ENCODE data around the gene BMERB1.
A peak's percentile ranks its signal among the peaks of the same experiment; 100 is the strongest.
"Not testable (repeated sequence)": the region's sequence is repeated elsewhere in the genome, so short reads cannot be mapped to it uniquely, and the experiment has no call there.

The BMERB1 gene

GRCh38 chr16:15542734-15543347 lies 108.5 kb downstream of the BMERB1 start:
- H3K27ac ChIP-seq, result no peak overlapping the region
- ChIA-PET CTCF (no interaction called here), POLR2A (ENCODE audit: low non-redundant PET) (no interaction called here)
- DNase-seq (ENCODE audit: low spot score), result no peak
- no peak for TF ChIP-seq CTCF (conservative IDR thresholded peaks at IDR 0.05; ENCODE audit: low read depth)

GRCh38 chr16:15544405-15544804 lies 110.0 kb downstream of the BMERB1 start:
- H3K27ac ChIP-seq, result no peak overlapping the region
- no peak for TF ChIP-seq CTCF (conservative IDR thresholded peaks at IDR 0.05; ENCODE audit: low read depth)
- POLR2A ChIA-PET (ENCODE audit: low non-redundant PET), result no interaction called here
- DNase-seq (ENCODE audit: low spot score), result no peak
- CTCF ChIA-PET, result no interaction called here

GRCh38 chr16:15545544-15545943 lies 111.2 kb downstream of the BMERB1 start:
- POLR2A ChIA-PET (ENCODE audit: low non-redundant PET), result no interaction called here

GRCh38 chr16:15547072-15547767 lies 112.8 kb downstream of the BMERB1 start:
- DNase-seq (ENCODE audit: low spot score); POLR2A ChIA-PET (ENCODE audit: low non-redundant PET): not testable (repeated sequence)
- CTCF ChIA-PET, result interaction anchor here (0.7 kb wide), 1 partner anchor 119 kb away, joined by 5 read pairs; no protein-coding TSS in a partner anchor
- peak overlapping the region; percentile 50 for H3K27ac ChIP-seq

More at GRCh38 chr16:15545544-15545943, 111.2 kb downstream of the BMERB1 start:
- CTCF ChIA-PET, result no interaction called here
- H3K27ac ChIP-seq, result no peak overlapping the region
- no peak for DNase-seq (ENCODE audit: low spot score)
- TF ChIP-seq CTCF (conservative IDR thresholded peaks at IDR 0.05; ENCODE audit: low read depth), result no peak

GRCh38 chr16:15547768-15548096 lies 113.3 kb downstream of the BMERB1 start:
- no peak for DNase-seq (ENCODE audit: low spot score)
- CTCF ChIA-PET, result interaction anchor here (0.7 kb wide), 1 partner anchor 120 kb away, joined by 5 read pairs; no protein-coding TSS in a partner anchor
- TF ChIP-seq CTCF (conservative IDR thresholded peaks at IDR 0.05; ENCODE audit: low read depth), result no peak
- POLR2A ChIA-PET (ENCODE audit: low non-redundant PET), result no interaction called here
- H3K27ac ChIP-seq, result no peak overlapping the region; the same call in 1 of the 2 replicates

- no peak overlapping the region for H3K27ac ChIP-seq
- no peak for TF ChIP-seq CTCF (conservative IDR thresholded peaks at IDR 0.05; ENCODE audit: low read depth)
Observed at GRCh38 chr16:15548482-15548891, 114.1 kb downstream of the BMERB1 start.

GRCh38 chr16:15552507-15552906 lies 118.1 kb downstream of the BMERB1 start:
- no peak for TF ChIP-seq CTCF (conservative IDR thresholded peaks at IDR 0.05; ENCODE audit: low read depth)
- no peak for DNase-seq (ENCODE audit: low spot score)
- CTCF ChIA-PET, result no interaction called here
- POLR2A ChIA-PET (ENCODE audit: low non-redundant PET), result no interaction called here
- no peak overlapping the region for H3K27ac ChIP-seq

More at GRCh38 chr16:15548482-15548891, 114.1 kb downstream of the BMERB1 start:
- ChIA-PET CTCF (no interaction called here), POLR2A (ENCODE audit: low non-redundant PET) (no interaction called here)
- DNase-seq (ENCODE audit: low spot score), result no peak
